Prostate gland (tissue), 2 donors: ENCODE measurements around the gene DEXI. TPM values are rescaled to one million over a fixed set of nuclear protein-coding genes. Genes with fewer than 3 reads are reported as not detected.
"Not testable (repeated sequence)": the region's sequence is repeated elsewhere in the genome, so short reads cannot be mapped to it uniquely, and the experiment has no call there.

ENCODE experiments used
- DNase-seq: peaks from one replicate; pipeline ENCODE4 v3.0.0-alpha.2; 2019; ENCODE audit warnings: low spot score
- H3K27ac ChIP-seq, 2 donors: fragments of 200-600 bp; sonication (generic); 2 replicates each; pipeline ENCODE4 v1.5.1; 2017 to 2019
- H3K27me3 ChIP-seq: fragments of 200-600 bp; sonication (generic); replicated peaks from 2 replicates; pipeline ENCODE4 v1.5.1; 2019; ENCODE audit not compliant: insufficient read depth
- H3K36me3 ChIP-seq, 2 donors: fragments of 200-600 bp; sonication (generic); 1 replicate in 1 of 2; 2 replicates in 1 of 2; pipeline versions ENCODE4 v1.5.1 to v1.8.1; 2017 to 2019
- H3K4me1 ChIP-seq: fragments of 200-600 bp; sonication (generic); replicated peaks from 2 replicates; pipeline ENCODE4 v1.5.1; 2019
- H3K4me3 ChIP-seq, 2 donors: fragments of 200-600 bp; sonication (generic); 2 replicates each; pipeline ENCODE4 v1.5.1; 2017 to 2019
- H3K9me3 ChIP-seq: fragments of 200-600 bp; sonication (generic); 2 replicates; pipeline ENCODE4 v1.5.1; 2017
- POLR2A ChIP-seq: fragments of 450-650 bp; IDR thresholded peaks from one replicate; pipeline ENCODE4 v1.6.1; 2016; ENCODE audit warnings: antibody characterized with exemption, mild to moderate bottlenecking
- POLR2AphosphoS5 ChIP-seq: sonication (generic); formaldehyde crosslinking; IDR thresholded peaks from one replicate; pipeline ENCODE4 v1.6.1; 2017; ENCODE audit warnings: antibody characterized with exemption
- WGBS: methylation state at CpG from one replicate; pipeline ENCODE4 v1.1.5; 2018; 5-methylcytosine and 5-hydroxymethylcytosine counted together
- intact Hi-C: fragments of 100-400 bp; cut with DNase I; formaldehyde crosslinking; loops from one replicate; pipeline ENCODE4 v1.14.2; 2022
- total RNA-seq, 2 donors: library from RNA; depleted of rRNA; stranded (reverse); fragments of >200 nt; gene quantifications; one replicate each; pipeline ENCODE4 v1.1.0, GENCODE V29; 2016
- TF ChIP-seq, protein P1 (sequence below), 4 experiments: fragments of 200-600 bp in 2 of 4; fragments of 450-650 bp in 2 of 4; sonication (generic) in 2 of 4; IDR thresholded peaks; 1 replicate in 3 of 4; 2 replicates in 1 of 4; pipeline ENCODE4 v1.5.1; 2016 to 2019; ENCODE audit warnings: antibody characterized with exemption in 4 of 4, mild to moderate bottlenecking in 2 of 4, moderate library complexity in 2 of 4

DEXI gene
- total RNA-seq, 2 donors from 2014 or later: 95.5 to 96.9 TPM

DNA sequence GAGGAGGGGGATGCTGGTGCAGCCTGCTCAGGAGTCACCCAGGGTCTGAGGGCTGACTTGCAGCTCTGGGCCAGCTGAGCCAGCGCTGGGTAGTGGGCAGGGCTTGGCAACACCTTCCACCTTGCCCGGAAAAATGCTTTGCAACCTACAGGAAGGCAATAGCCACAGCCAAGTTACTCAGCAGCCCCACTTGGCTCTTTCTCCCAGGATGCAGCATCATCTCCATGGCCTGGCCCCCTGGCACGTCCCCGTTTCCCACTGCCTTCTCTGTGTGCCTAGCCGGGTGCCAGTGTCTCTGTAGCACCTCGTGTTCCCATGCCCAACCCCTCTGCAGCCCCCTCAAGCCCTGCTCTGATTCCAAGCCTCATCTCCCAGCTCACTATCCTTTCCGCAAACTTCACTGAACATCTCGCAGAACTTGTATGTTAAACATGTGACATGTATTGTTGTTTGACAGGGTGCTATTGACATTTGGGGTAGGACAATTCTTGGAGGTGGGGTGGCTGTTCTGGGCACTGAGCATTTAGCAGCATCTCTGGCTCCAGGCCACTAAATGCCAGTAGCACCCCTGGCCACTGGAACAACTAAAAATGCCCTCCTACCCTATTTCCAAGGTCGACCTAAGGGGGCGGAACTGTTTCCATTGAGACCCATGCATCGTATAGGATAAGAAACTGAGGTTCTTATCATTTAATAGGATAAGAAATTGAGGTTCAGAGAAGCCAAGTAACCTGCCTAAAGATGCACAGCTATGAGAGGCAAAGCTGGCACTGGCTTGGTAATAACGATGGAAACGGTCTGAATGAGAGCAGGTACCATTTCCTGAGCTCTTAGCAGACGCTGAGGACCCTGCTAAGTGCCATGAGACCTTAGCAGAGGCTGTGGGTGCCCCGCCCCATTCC is 12.2 kb downstream of the DEXI start:
- peaks cover 7% of the 10 kb centered on the region for H3K4me1 ChIP-seq
- peaks cover 0 to 4% of the 10 kb centered on the region in 2 donors for H3K36me3 ChIP-seq
- no peak for DNase-seq
- TF ChIP-seq POLR2AphosphoS5 (no peak), POLR2A (no peak)
- TF ChIP-seq, protein P1, sequence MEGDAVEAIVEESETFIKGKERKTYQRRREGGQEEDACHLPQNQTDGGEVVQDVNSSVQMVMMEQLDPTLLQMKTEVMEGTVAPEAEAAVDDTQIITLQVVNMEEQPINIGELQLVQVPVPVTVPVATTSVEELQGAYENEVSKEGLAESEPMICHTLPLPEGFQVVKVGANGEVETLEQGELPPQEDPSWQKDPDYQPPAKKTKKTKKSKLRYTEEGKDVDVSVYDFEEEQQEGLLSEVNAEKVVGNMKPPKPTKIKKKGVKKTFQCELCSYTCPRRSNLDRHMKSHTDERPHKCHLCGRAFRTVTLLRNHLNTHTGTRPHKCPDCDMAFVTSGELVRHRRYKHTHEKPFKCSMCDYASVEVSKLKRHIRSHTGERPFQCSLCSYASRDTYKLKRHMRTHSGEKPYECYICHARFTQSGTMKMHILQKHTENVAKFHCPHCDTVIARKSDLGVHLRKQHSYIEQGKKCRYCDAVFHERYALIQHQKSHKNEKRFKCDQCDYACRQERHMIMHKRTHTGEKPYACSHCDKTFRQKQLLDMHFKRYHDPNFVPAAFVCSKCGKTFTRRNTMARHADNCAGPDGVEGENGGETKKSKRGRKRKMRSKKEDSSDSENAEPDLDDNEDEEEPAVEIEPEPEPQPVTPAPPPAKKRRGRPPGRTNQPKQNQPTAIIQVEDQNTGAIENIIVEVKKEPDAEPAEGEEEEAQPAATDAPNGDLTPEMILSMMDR (IDR thresholded peaks at IDR 0.05): no peak
- intact Hi-C loops: no loop called here
- no peaks in the 10 kb centered on the region for H3K27me3 ChIP-seq
- no peaks in the 10 kb centered on the region for H3K9me3 ChIP-seq
- 65% methylated on average over 15 of the region's 15 CpGs for WGBS
- H3K27ac ChIP-seq: no peak overlapping the region
- no peak overlapping the region for H3K4me3 ChIP-seq

DNA sequence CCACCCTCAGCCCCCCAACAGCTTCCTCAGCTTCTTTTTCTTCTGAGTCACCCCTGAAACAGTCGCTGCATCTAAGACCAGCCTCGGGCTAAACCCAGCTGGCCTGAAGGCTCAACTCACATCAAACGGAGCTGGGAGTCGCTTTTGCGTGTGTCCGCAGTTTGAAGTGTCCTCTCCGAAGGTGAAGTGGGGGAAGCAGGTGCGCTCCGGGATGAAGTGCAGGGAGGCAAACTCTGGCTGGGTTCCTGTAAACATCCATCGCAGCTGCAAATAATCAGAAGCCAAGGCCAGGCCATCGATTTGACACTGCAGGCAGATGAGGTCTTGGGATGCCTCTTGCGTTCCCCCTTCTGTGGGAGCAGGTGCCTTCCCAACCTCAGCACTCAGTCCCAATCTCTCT is 13.2 kb downstream of the DEXI start:
- H3K4me1 ChIP-seq, H3K9me3 ChIP-seq, H3K4me3 ChIP-seq, H3K27ac ChIP-seq, intact Hi-C loops, DNase-seq, H3K27me3 ChIP-seq, H3K36me3 ChIP-seq: not testable (repeated sequence)
- 87% methylated on average over 12 of the region's 12 CpGs for WGBS

DNA sequence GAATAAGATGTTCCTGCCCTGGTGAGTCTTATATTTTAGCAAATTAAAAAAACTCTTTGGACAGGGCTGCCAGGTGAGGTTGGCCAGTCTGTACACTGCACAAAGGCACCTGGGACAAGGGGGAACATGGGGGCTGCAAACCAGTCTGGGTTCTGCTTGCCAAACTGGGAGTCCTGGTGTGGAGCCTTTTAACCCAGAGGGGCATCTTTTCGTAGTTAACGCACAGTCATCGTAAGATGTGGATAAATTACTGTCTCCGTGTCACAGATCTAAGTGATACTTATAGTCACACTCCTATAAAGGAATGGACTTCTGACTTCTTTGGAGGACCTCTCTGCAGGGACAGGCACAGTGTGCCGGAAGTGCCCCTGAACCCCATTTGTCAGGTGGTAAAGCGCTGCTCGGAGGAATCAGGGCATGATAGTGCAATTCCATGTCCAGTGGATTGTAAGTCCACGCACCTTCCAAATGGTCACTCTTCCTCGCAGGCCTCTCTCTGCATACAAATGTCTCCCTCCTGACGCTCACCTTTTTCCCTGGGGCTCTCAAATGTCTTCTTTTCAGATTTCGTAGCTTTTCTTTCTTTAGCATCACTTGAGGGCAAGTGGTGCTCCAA is 14.7 kb downstream of the DEXI start:
- Histone ChIP-seq H3K27me3 (no peaks in the 10 kb centered on the region), H3K9me3 (no peaks in the 10 kb centered on the region), H3K36me3 (peaks cover 0 to 4% of the 10 kb centered on the region in 2 donors), H3K27ac (no peak overlapping the region), H3K4me3 (no peak overlapping the region), H3K4me1 (peaks cover 7% of the 10 kb centered on the region)
- no peak for TF ChIP-seq POLR2A
- TF ChIP-seq, protein P1 (IDR thresholded peaks at IDR 0.05): no peak
- TF ChIP-seq POLR2AphosphoS5: no peak
- no peak for DNase-seq
- intact Hi-C loops: no loop called here
- 97% methylated on average over 11 of the region's 11 CpGs for WGBS

GRCh38 chr16:10926867-10927266 is 15.4 kb downstream of the DEXI start:
- H3K9me3 ChIP-seq: no peaks in the 10 kb centered on the region
- DNase-seq: no peak
- 97% methylated on average over 5 of the region's 5 CpGs for WGBS
- H3K4me1 ChIP-seq: peaks cover 7% of the 10 kb centered on the region
- TF ChIP-seq POLR2A (no peak), POLR2AphosphoS5 (no peak)
- TF ChIP-seq, protein P1 (IDR thresholded peaks at IDR 0.05): no peak
- H3K4me3 ChIP-seq: no peak overlapping the region
- intact Hi-C loops: no loop called here
- peaks cover 0 to 4% of the 10 kb centered on the region in 2 donors for H3K36me3 ChIP-seq
- H3K27ac ChIP-seq: no peak overlapping the region
- no peaks in the 10 kb centered on the region for H3K27me3 ChIP-seq

DNA sequence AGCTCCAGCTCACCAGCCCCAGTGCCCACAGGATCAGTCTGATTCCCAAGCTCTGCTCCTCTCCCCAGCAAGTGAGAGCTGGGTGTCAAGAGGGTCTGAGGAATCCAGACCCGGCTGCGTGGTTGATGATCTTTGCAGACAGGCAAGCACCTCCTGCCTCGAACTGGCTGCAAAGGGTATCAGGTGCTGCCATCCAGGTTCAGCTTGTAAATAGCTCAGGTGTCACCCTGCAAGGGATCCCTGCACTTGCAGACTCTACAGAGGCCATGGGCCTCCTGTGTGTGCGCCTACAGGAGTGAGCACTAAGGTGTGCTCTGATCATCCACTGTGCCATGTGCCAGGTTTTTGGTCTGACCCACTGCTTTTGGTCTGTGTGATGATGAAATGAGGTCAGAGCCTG is 16.2 kb downstream of the DEXI start:
- Histone ChIP-seq H3K4me1 (peaks cover 7% of the 10 kb centered on the region), H3K4me3 (no peak overlapping the region), H3K36me3 (peaks cover 0 to 4% of the 10 kb centered on the region in 2 donors), H3K27me3 (no peaks in the 10 kb centered on the region), H3K9me3 (no peaks in the 10 kb centered on the region), H3K27ac (no peak overlapping the region)
- TF ChIP-seq, protein P1 (IDR thresholded peaks at IDR 0.05): no peak
- no peak for TF ChIP-seq POLR2A
- 78% methylated on average over 4 of the region's 4 CpGs for WGBS
- DNase-seq: no peak
- intact Hi-C loops: no loop called here

- H3K4me1 ChIP-seq, H3K27ac ChIP-seq, DNase-seq, H3K9me3 ChIP-seq, H3K4me3 ChIP-seq, intact Hi-C loops, H3K36me3 ChIP-seq, H3K27me3 ChIP-seq: not testable (repeated sequence)
- WGBS: 100% methylated on average over 3 of the region's 3 CpGs
Measured at GRCh38 chr16:10925285-10925684, 17.0 kb downstream of the DEXI start.
